Naive B cell (primary cell): Measurements from ENCODE around the gene KAZN. TPM values are rescaled to one million over a fixed set of nuclear protein-coding genes. Genes with fewer than 3 reads are reported as not detected.

Experiments
- ATAC-seq, 2 donors: fragments of 150-1000 bp; cut with Tn5 transposase; 2 replicates each; pipeline ENCODE4 v1.10.0; 2021; ENCODE audit warnings: low read depth in 2 of 2, mild to moderate bottlenecking in 2 of 2, moderate library complexity in 2 of 2
- DNase-seq: peaks from one replicate; pipeline ENCODE4 v3.0.0; 2022
- H3K27ac Mint-ChIP-seq, 6 donors: one replicate each; pipeline ENCODE4 v1.8.0; 2020 to 2022; ENCODE audit warnings: mild to moderate bottlenecking in 6 of 6, mixed read lengths in 6 of 6, moderate library complexity in 5 of 6, inconsistent platforms in 2 of 6
- H3K27me3 Mint-ChIP-seq, 3 donors: one replicate each; pipeline ENCODE4 v1.8.0; 2021 to 2022; ENCODE audit warnings: mixed read lengths in 3 of 3, mild to moderate bottlenecking in 1 of 3
- H3K36me3 Mint-ChIP-seq, 2 donors: one replicate each; pipeline ENCODE4 v1.8.0; 2020 to 2022; ENCODE audit warnings: mixed read lengths in 2 of 2, inconsistent platforms in 1 of 2, mild to moderate bottlenecking in 1 of 2
- H3K4me1 Mint-ChIP-seq, 3 donors: one replicate each; pipeline ENCODE4 v1.8.0; 2020 to 2022; ENCODE audit warnings: mixed read lengths in 3 of 3, inconsistent platforms in 1 of 3, mild to moderate bottlenecking in 1 of 3, moderate library complexity in 1 of 3
- H3K4me3 Mint-ChIP-seq, 8 donors: one replicate each; pipeline ENCODE4 v1.8.0; 2020 to 2022; ENCODE audit warnings: mild to moderate bottlenecking in 8 of 8, mixed read lengths in 8 of 8, moderate library complexity in 8 of 8, inconsistent platforms in 2 of 8
- H3K9me3 Mint-ChIP-seq, 7 donors: one replicate each; pipeline ENCODE4 v1.8.0; 2020 to 2022; ENCODE audit warnings: mixed read lengths in 7 of 7, mild to moderate bottlenecking in 5 of 7, inconsistent platforms in 2 of 7, moderate library complexity in 1 of 7
- polyA plus RNA-seq, 6 donors: library from polyadenylated mRNA; unstranded; fragments of 300-500 nt; fragmentation: Illumina TruSeq; gene quantifications; one replicate each; pipeline ENCODE4 v1.2.3, GENCODE V29; 2021; ENCODE audit warnings: low read depth in 6 of 6

The KAZN gene
- polyA plus RNA-seq, 6 donors from 2014 or later, result 0.16 TPM; not detected in 5

- Mint-ChIP-seq H3K4me3 (no peak overlapping the region), H3K27me3 (peaks cover 7 to 32% (median 30%) of the 10 kb centered on the region in 3 donors), H3K27ac (peak overlapping the region in 1 of 6 donors; percentile 0), H3K36me3 (peaks cover 0 to 5% of the 10 kb centered on the region in 2 donors), H3K4me1 (peaks cover 5 to 27% (median 11%) of the 10 kb centered on the region in 3 donors), H3K9me3 (no peaks in the 10 kb centered on the region)
- no peak for ATAC-seq
- no peak for DNase-seq
These were observed 143.9 kb downstream of the KAZN start for GRCh38 chr1:14742181-14742980.

DNA sequence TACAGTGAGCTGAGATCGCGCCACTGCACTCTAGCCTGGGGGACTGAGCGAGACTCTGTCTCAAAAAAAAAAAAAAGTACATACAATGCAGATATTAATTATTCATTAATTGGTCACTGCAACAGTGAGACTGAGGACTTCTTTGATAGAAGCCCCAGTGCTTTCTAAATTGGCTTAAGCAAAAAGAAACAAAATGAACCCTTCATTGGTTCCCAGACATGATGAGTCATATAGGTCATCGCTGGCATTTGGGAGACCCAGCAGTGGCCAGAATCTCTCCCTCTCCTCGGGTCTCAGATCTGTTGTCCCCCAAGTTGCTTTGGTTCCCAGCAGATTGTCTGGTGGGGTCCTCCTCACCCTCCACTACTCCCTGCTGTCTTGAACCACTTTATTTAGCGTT lies 144.9 kb downstream of the KAZN start:
- peaks cover 5 to 24% (median 11%) of the 10 kb centered on the region in 3 donors for H3K4me1 Mint-ChIP-seq
- peaks cover 7 to 30% (median 26%) of the 10 kb centered on the region in 3 donors for H3K27me3 Mint-ChIP-seq
- DNase-seq (no peak), ATAC-seq (no peak)
- no peaks in the 10 kb centered on the region for H3K9me3 Mint-ChIP-seq
- H3K4me3 Mint-ChIP-seq, result no peak overlapping the region
- no peak overlapping the region for H3K27ac Mint-ChIP-seq
- peaks cover 0 to 5% of the 10 kb centered on the region in 2 donors for H3K36me3 Mint-ChIP-seq

- ATAC-seq, result no peak
- Mint-ChIP-seq H3K4me3 (no peak overlapping the region), H3K27ac (no peak overlapping the region), H3K27me3 (peaks cover 0 to 28% (median 21%) of the 10 kb centered on the region in 3 donors), H3K9me3 (no peaks in the 10 kb centered on the region), H3K4me1 (peaks cover 0 to 11% (median 11%) of the 10 kb centered on the region in 3 donors), H3K36me3 (peaks cover 0 to 5% of the 10 kb centered on the region in 2 donors)
- DNase-seq, result no peak
These were observed 146.7 kb downstream of the KAZN start for GRCh38 chr1:14745001-14745720.

GRCh38 chr1:14745789-14746188 lies 147.3 kb downstream of the KAZN start:
- Mint-ChIP-seq H3K27me3 (peaks cover 0 to 22% (median 14%) of the 10 kb centered on the region in 3 donors), H3K4me3 (no peak overlapping the region), H3K36me3 (peaks cover 0 to 5% of the 10 kb centered on the region in 2 donors), H3K4me1 (peaks cover 0 to 6% (median 5%) of the 10 kb centered on the region in 3 donors), H3K9me3 (no peaks in the 10 kb centered on the region), H3K27ac (no peak overlapping the region)
- DNase-seq, result no peak
- ATAC-seq, result no peak

- H3K9me3 Mint-ChIP-seq, result no peaks in the 10 kb centered on the region
- no peak overlapping the region for H3K4me3 Mint-ChIP-seq
- ATAC-seq (no peak), DNase-seq (no peak)
- peaks cover 0 to under 1% (median 0%) of the 10 kb centered on the region in 3 donors for H3K4me1 Mint-ChIP-seq
- peaks cover 0 to 16% (median 8%) of the 10 kb centered on the region in 3 donors for H3K27me3 Mint-ChIP-seq
- H3K36me3 Mint-ChIP-seq, result no peaks in the 10 kb centered on the region
- H3K27ac Mint-ChIP-seq, result no peak overlapping the region
These were observed 147.9 kb downstream of the KAZN start for GRCh38 chr1:14746393-14746792.

DNA sequence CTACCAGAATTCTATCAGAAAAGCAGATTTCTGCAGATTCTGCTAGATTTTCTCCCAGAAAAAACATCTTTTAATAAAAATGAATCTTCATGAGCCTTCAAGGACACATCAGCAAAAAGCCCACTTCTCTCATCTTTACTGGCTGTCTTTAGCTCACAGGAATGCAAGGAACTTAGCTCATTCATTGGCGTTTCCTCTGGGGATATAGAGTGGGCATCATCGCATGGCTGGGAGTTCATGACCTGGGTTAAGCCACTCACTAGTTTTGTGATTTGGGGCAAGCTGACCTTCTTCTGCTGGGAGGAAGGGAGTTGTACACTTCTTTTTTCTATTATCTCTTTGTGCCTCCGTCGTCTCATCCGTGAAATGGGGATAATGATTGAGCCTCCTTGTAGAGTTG lies 149.7 kb downstream of the KAZN start:
- H3K9me3 Mint-ChIP-seq, result peaks cover 0 to 2% (median 0%) of the 10 kb centered on the region in 7 donors
- H3K4me1 Mint-ChIP-seq, result no peaks in the 10 kb centered on the region
- no peak for ATAC-seq
- DNase-seq, result no peak
- H3K36me3 Mint-ChIP-seq, result no peaks in the 10 kb centered on the region
- H3K27me3 Mint-ChIP-seq, result peaks cover 0 to 1% (median 0%) of the 10 kb centered on the region in 3 donors
- H3K27ac Mint-ChIP-seq, result no peak overlapping the region
- H3K4me3 Mint-ChIP-seq, result no peak overlapping the region

DNA sequence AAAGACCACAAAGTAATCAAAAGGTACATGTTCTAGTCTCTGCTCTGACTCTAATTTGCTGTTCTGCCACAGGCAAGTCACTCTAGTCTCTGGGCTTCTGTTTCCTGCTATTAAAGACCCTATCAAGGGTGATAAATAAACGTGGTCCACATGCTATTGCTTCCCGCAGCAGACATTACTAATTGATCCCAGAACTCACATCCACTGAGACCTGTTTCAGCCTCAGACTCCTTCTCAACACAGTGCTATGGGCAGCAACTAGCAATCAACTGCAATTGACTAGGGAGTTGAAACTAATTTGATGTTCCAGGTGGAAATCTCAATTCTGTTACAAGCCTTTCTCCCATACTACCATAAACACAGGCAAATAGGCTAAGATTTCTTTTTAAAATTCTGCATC lies 150.5 kb downstream of the KAZN start:
- H3K4me3 Mint-ChIP-seq, result no peak overlapping the region
- no peaks in the 10 kb centered on the region for H3K4me1 Mint-ChIP-seq
- no peaks in the 10 kb centered on the region for H3K27me3 Mint-ChIP-seq
- DNase-seq (no peak), ATAC-seq (no peak)
- H3K9me3 Mint-ChIP-seq, result peaks cover 0 to 2% (median 0%) of the 10 kb centered on the region in 7 donors
- no peaks in the 10 kb centered on the region for H3K36me3 Mint-ChIP-seq
- H3K27ac Mint-ChIP-seq, result no peak overlapping the region

DNA sequence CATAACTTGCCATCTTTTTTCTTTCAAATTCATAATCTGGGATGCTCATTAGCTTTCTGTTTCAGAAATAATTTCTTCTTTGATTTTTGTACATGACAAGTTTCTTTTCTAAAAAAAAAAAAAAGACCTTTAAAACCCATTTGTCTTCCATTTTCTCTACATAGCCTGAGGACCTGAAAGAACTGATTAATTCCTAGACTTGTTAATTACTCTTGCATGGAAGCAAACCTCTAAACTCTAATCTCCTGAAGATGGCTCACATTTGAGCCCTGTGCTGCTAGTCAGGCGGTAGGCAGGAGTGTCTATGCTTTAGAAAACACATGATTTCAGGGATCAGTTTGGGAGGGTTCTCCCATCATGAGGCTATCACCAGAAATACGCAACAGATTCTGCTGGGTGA lies 152.0 kb downstream of the KAZN start:
- Mint-ChIP-seq H3K4me1 (peaks cover 0 to 5% (median 0%) of the 10 kb centered on the region in 3 donors), H3K9me3 (peaks cover 0 to 2% (median 0%) of the 10 kb centered on the region in 7 donors), H3K36me3 (no peaks in the 10 kb centered on the region), H3K27me3 (no peaks in the 10 kb centered on the region), H3K27ac (no peak overlapping the region), H3K4me3 (no peak overlapping the region)
- no peak for ATAC-seq
- no peak for DNase-seq

DNA sequence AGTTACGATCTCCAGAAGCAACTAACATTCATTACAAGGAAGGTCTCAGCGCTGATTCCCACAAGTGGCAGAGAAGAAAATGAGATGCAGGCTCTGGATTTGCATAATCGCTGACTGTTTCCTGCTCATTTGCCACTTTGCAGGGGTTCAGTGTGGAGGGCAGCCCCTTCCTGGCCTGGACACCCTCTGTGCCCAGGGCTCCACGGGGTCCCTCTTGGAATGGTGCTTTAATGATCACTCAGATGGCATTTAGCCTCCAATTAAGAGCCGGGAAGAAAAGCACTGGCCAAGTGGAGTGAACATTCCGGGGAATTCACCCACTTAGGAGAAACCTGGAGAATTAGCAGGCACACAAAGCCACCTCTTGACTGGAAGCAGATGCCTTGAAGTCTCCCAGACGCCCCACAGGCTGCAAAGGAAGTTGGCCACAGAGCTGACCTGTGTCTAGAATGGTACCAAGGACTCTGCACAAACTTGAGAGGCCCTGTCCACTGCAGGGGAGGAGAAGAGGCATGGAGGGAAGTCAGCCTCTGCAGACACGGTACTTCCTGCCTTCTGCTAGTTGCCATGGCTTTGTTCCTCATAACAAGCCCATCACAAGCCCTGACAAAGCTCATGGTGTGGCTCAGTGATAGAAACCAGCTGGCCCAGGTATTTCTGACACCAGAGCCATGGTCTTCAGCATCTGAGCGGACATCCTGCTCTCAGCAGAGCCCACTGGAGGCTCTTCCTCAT lies 157.2 kb downstream of the KAZN start:
- H3K4me1 Mint-ChIP-seq, result peaks cover 4 to 21% (median 5%) of the 10 kb centered on the region in 3 donors
- H3K27me3 Mint-ChIP-seq, result no peaks in the 10 kb centered on the region
- H3K27ac Mint-ChIP-seq, result peak overlapping the region in 1 of 6 donors; percentile 35
- H3K36me3 Mint-ChIP-seq, result no peaks in the 10 kb centered on the region
- ATAC-seq (peak; percentile 37 to 40), DNase-seq (peak; percentile 23)
- peak overlapping the region in 2 of 8 donors; percentile 7 to 10 for H3K4me3 Mint-ChIP-seq
- peaks cover 0 to 2% (median 0%) of the 10 kb centered on the region in 7 donors for H3K9me3 Mint-ChIP-seq

GRCh38 chr1:14756589-14757285 lies 158.3 kb downstream of the KAZN start:
- H3K27ac Mint-ChIP-seq, result no peak overlapping the region
- no peaks in the 10 kb centered on the region for H3K36me3 Mint-ChIP-seq
- peaks cover 0 to 4% (median 0%) of the 10 kb centered on the region in 3 donors for H3K27me3 Mint-ChIP-seq
- ATAC-seq (no peak), DNase-seq (no peak)
- peaks cover 0 to 2% (median 0%) of the 10 kb centered on the region in 7 donors for H3K9me3 Mint-ChIP-seq
- no peak overlapping the region for H3K4me3 Mint-ChIP-seq
- peaks cover 4 to 27% (median 14%) of the 10 kb centered on the region in 3 donors for H3K4me1 Mint-ChIP-seq

DNA sequence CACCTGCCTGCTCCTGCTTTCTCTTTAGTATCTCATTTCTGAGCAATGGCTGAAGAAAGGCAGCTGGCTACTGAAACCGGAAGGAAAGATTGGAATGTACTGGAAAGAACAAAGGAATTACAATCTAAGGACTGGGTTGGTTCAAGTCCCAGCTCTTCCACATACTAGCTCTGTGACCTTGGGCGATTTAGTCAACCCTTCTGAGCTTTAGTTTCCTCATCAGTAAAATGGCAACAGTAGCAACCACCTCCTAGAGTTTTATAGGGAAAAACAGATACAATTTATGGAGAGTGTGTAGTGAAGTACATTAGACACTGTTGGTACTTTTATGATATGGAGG lies 158.8 kb downstream of the KAZN start:
- Mint-ChIP-seq H3K27me3 (peaks cover 0 to 7% (median 0%) of the 10 kb centered on the region in 3 donors), H3K4me3 (no peak overlapping the region), H3K27ac (no peak overlapping the region), H3K4me1 (peaks cover 8 to 27% (median 19%) of the 10 kb centered on the region in 3 donors), H3K9me3 (peaks cover 0 to 2% (median 0%) of the 10 kb centered on the region in 7 donors), H3K36me3 (no peaks in the 10 kb centered on the region)
- DNase-seq, result no peak
- ATAC-seq, result no peak

- Mint-ChIP-seq H3K4me3 (no peak overlapping the region), H3K4me1 (peaks cover 8 to 27% (median 20%) of the 10 kb centered on the region in 3 donors), H3K27me3 (peaks cover 0 to 7% (median 0%) of the 10 kb centered on the region in 3 donors), H3K9me3 (peaks cover 0 to 2% (median 0%) of the 10 kb centered on the region in 7 donors), H3K27ac (peak overlapping the region in 1 of 6 donors; percentile 39), H3K36me3 (no peaks in the 10 kb centered on the region)
- DNase-seq, result no peak
- ATAC-seq, result no peak
These were observed 160.7 kb downstream of the KAZN start for GRCh38 chr1:14759042-14759818.
